Medulla oblongata (tissue), 1 donor: ENCODE results near the gene FAM3C.

Source experiments
- DNase-seq: peaks from one replicate; pipeline ENCODE4 v3.0.0-alpha.2; 2015; ENCODE audit errors: extremely low spot score

The FAM3C gene

GRCh38 chr7:121300685-121301420 is 95.3 kb downstream of the FAM3C start:
- DNase-seq = no peak
